22Rv1 (cell line): ENCODE results near the gene F13A1.

Experiments used
- ZFX ChIP-seq: fragments of 450-650 bp; IDR thresholded peaks from 2 replicates; pipeline ENCODE4 v1.6.1; 2017; ENCODE audit warnings: antibody characterized with exemption, borderline replicate concordance
- TF ChIP-seq, protein P1 (sequence below): fragments of 450-650 bp; IDR thresholded peaks from 2 replicates; pipeline ENCODE4 v1.5.1; 2017; ENCODE audit warnings: mild to moderate bottlenecking

DNA sequence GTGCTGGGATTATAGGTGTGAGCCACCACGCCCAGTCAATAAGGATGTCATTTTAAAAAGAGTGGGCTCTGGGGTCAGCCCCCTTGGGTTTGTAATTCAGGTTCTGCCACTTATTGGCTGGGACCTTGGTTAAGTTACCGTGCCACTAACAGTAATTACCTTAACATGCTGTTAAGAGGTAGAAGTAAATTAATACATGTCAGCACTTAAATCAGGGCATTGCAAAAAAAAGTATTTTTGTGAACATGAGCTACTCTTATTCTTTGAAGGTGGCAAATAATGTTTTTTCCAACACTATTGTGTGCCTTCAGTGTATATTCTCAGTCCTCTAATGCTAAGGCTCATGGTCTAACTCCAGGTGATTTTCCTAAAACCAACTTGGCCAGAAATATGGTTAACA lies 109.5 kb downstream of the F13A1 start:
- TF ChIP-seq, protein P1, sequence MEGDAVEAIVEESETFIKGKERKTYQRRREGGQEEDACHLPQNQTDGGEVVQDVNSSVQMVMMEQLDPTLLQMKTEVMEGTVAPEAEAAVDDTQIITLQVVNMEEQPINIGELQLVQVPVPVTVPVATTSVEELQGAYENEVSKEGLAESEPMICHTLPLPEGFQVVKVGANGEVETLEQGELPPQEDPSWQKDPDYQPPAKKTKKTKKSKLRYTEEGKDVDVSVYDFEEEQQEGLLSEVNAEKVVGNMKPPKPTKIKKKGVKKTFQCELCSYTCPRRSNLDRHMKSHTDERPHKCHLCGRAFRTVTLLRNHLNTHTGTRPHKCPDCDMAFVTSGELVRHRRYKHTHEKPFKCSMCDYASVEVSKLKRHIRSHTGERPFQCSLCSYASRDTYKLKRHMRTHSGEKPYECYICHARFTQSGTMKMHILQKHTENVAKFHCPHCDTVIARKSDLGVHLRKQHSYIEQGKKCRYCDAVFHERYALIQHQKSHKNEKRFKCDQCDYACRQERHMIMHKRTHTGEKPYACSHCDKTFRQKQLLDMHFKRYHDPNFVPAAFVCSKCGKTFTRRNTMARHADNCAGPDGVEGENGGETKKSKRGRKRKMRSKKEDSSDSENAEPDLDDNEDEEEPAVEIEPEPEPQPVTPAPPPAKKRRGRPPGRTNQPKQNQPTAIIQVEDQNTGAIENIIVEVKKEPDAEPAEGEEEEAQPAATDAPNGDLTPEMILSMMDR = no peak
- TF ChIP-seq ZFX = no peak
